K562 (cell line): ENCODE results near the gene PSMC3IP. TPM values are rescaled to one million over a fixed set of nuclear protein-coding genes. Genes with fewer than 3 reads are reported as not detected.

Source experiments
- CEBPB ChIP-seq: fragments of 450-650 bp; IDR thresholded peaks from 2 replicates; pipeline ENCODE4 v1.6.1; 2016; ENCODE audit warnings: missing genetic modification characterization, missing compliant biosample characterization
- FOXK2 ChIP-seq, 2 experiments: fragments of 450-650 bp; IDR thresholded peaks in 1 of 2; conservative IDR thresholded peaks in 1 of 2; 2 replicates each; pipeline ENCODE4 v1.6.1; 2016; ENCODE audit warnings: low read depth in 2 of 2, mild to moderate bottlenecking in 1 of 2
- FOXP1 ChIP-seq: sonication (generic); formaldehyde crosslinking; IDR thresholded peaks from 2 replicates; pipeline ENCODE4 v1.8.0; 2022; ENCODE audit warnings: mild to moderate bottlenecking, missing genetic modification reagents
- HNRNPK ChIP-seq: fragments of 200-400 bp; formaldehyde crosslinking; IDR thresholded peaks from one replicate; pipeline ENCODE4 v1.6.1; 2018; ENCODE audit warnings: mild to moderate bottlenecking, low read depth, low read length; ENCODE audit not compliant: poor library complexity, severe bottlenecking
- MTA1 ChIP-seq: fragments of 450-650 bp; IDR thresholded peaks from 2 replicates; pipeline ENCODE4 v1.6.1; 2017; ENCODE audit warnings: borderline replicate concordance
- NFE2 ChIP-seq: IDR thresholded peaks from 2 replicates; pipeline ENCODE4 v1.6.1; 2014; ENCODE audit warnings: antibody characterized with exemption, low read depth
- SAP30 ChIP-seq: fragments of 200-600 bp; sonication (generic); IDR thresholded peaks from 2 replicates; pipeline ENCODE4 v1.6.1; 2012; ENCODE audit warnings: borderline replicate concordance, low read depth, mild to moderate bottlenecking, moderate library complexity, low read length, control low read depth, inconsistent platforms; ENCODE audit not compliant: insufficient read depth, poor library complexity, severe bottlenecking
- SMAD3 ChIP-seq: fragments of 450-650 bp; formaldehyde crosslinking; conservative IDR thresholded peaks from 2 replicates; pipeline ENCODE4 v1.4.0; 2020; ENCODE audit warnings: mild to moderate bottlenecking
- SMARCA4 ChIP-seq: fragments of 450-650 bp; IDR thresholded peaks from 2 replicates; pipeline ENCODE4 v1.6.1; 2016
- polyA plus RNA-seq, 8 experiments: library from polyadenylated mRNA; depleted of rRNA in 4 of 8; stranded (reverse) in 5 of 8; unstranded in 3 of 8; fragments of >200 nt; fragmentation: Nextera tagmentation in 2 of 8; fragmentation: Illumina TruSeq in 1 of 8; extraction: Ambion mirVana in 2 of 8; extraction: Trizol in 1 of 8; gene quantifications; 2 replicates each; pipeline versions ENCODE4 v1.2.1 to v1.2.3, GENCODE V29; 2011 to 2014; ENCODE audit warnings: inconsistent platforms in 1 of 8, missing spikeins in 1 of 8
- total RNA-seq, 7 experiments: library from RNA; depleted of rRNA in 6 of 7; stranded (reverse); fragments of >200 nt in 6 of 7; fragmentation: Illumina TruSeq in 2 of 7; extraction: Trizol in 2 of 7; gene quantifications; 2 replicates each; pipeline versions ENCODE4 v1.2.1 to v1.2.3, GENCODE V29; 2011 to 2021; ENCODE audit warnings: low replicate concordance in 1 of 7
- TF ChIP-seq, protein P1 (sequence below): sonication (generic); formaldehyde crosslinking; IDR thresholded peaks from 2 replicates; pipeline ENCODE4 v1.8.1; 2022; ENCODE audit warnings: missing genetic modification reagents
- TF ChIP-seq, protein P2 (sequence below): fragments of 450-650 bp; IDR thresholded peaks from 2 replicates; pipeline ENCODE4 v1.6.1; 2016; ENCODE audit warnings: antibody characterized with exemption
- TF ChIP-seq, protein P3 (sequence below): fragments of 450-650 bp; IDR thresholded peaks from 2 replicates; pipeline ENCODE4 v1.6.1; 2017; ENCODE audit warnings: antibody characterized with exemption, mild to moderate bottlenecking
- TF ChIP-seq, protein P4 (sequence below): fragments of 150-350 bp; conservative IDR thresholded peaks from 2 replicates; pipeline ENCODE4 v1.6.1; 2014; ENCODE audit warnings: low read length
- TF ChIP-seq, protein P5 (sequence below): IDR thresholded peaks from 2 replicates; pipeline ENCODE4 v1.6.1; 2011; ENCODE audit warnings: borderline replicate concordance, low read depth, mild to moderate bottlenecking, moderate library complexity, low read length; ENCODE audit not compliant: insufficient read depth, poor library complexity, severe bottlenecking

The PSMC3IP gene
- total and polyA plus RNA-seq, 9 of the 15 experiments (the other 6 are each of a cell fraction or from before 2014, with no cell fraction given) = 13.8 to 65.6 (median 32.8) TPM

DNA sequence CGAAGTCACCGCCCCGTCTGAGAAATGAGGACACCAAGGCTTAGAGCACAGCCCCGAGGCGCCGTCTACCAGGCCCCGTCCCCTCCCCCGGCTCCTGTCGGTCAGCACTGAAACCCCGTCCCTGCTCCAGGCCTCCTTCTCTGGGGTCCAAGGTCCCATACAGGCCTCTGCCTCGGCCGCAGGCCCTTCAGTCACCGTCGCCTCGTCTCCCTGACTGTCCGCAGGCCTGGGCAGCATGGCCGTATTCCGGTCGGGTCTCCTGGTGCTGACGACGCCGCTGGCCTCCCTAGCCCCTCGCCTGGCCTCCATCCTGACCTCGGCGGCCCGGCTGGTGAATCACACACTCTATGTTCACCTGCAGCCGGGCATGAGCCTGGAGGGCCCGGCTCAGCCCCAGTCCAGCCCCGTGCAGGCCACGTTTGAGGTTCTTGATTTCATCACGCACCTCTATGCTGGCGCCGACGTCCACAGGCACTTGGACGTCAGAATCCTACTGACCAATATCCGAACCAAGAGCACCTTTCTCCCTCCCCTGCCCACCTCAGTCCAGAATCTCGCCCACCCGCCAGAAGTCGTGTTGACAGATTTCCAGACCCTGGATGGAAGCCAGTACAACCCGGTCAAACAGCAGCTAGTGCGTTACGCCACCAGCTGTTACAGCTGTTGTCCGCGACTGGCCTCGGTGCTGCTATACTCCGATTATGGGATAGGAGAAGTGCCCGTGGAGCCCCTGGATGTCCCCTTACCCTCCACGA is 15.0 kb downstream of the PSMC3IP start (continued):
- TF ChIP-seq HNRNPK (no peak), SMARCA4 (no peak), FOXK2 (conservative IDR thresholded peaks at IDR 0.05 in 1 of 2, IDR thresholded peaks at IDR 0.05 in 1 of 2; ENCODE audit: low read depth in 2 of 2) (peak in 1 of 2 experiments; percentile 18; a peak in 1 of 4 replicates), CEBPB (tag) (peak; percentile 37; the same call in 1 of the 2 replicates), FOXP1 (CRISPR knock-in tag) (no peak), SAP30 (peak; percentile 6), NFE2 (peak; percentile 9; the same call in 1 of the 2 replicates), SMAD3 (CRISPR knock-in tag) (no peak), MTA1 (no peak)
- TF ChIP-seq, protein P1, sequence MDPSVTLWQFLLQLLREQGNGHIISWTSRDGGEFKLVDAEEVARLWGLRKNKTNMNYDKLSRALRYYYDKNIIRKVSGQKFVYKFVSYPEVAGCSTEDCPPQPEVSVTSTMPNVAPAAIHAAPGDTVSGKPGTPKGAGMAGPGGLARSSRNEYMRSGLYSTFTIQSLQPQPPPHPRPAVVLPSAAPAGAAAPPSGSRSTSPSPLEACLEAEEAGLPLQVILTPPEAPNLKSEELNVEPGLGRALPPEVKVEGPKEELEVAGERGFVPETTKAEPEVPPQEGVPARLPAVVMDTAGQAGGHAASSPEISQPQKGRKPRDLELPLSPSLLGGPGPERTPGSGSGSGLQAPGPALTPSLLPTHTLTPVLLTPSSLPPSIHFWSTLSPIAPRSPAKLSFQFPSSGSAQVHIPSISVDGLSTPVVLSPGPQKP = no peak
- TF ChIP-seq, protein P2, sequence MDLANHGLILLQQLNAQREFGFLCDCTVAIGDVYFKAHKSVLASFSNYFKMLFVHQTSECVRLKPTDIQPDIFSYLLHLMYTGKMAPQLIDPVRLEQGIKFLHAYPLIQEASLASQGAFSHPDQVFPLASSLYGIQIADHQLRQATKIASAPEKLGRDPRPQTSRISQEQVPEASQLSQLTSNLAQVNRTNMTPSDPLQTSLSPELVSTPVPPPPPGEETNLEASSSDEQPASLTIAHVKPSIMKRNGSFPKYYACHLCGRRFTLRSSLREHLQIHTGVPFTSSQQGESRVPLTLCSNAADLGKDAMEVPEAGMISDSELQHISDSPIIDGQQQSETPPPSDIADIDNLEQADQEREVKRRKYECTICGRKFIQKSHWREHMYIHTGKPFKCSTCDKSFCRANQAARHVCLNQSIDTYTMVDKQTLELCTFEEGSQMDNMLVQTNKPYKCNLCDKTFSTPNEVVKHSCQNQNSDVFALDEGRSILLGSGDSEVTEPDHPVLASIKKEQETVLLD = no peak
- TF ChIP-seq, protein P3, sequence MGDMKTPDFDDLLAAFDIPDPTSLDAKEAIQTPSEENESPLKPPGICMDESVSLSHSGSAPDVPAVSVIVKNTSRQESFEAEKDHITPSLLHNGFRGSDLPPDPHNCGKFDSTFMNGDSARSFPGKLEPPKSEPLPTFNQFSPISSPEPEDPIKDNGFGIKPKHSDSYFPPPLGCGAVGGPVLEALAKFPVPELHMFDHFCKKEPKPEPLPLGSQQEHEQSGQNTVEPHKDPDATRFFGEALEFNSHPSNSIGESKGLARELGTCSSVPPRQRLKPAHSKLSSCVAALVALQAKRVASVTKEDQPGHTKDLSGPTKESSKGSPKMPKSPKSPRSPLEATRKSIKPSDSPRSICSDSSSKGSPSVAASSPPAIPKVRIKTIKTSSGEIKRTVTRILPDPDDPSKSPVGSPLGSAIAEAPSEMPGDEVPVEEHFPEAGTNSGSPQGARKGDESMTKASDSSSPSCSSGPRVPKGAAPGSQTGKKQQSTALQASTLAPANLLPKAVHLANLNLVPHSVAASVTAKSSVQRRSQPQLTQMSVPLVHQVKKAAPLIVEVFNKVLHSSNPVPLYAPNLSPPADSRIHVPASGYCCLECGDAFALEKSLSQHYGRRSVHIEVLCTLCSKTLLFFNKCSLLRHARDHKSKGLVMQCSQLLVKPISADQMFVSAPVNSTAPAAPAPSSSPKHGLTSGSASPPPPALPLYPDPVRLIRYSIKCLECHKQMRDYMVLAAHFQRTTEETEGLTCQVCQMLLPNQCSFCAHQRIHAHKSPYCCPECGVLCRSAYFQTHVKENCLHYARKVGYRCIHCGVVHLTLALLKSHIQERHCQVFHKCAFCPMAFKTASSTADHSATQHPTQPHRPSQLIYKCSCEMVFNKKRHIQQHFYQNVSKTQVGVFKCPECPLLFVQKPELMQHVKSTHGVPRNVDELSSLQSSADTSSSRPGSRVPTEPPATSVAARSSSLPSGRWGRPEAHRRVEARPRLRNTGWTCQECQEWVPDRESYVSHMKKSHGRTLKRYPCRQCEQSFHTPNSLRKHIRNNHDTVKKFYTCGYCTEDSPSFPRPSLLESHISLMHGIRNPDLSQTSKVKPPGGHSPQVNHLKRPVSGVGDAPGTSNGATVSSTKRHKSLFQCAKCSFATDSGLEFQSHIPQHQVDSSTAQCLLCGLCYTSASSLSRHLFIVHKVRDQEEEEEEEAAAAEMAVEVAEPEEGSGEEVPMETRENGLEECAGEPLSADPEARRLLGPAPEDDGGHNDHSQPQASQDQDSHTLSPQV = 0 out of 2 replicates have a peak, but pooled peaks have one; percentile 52
- TF ChIP-seq, protein P4, sequence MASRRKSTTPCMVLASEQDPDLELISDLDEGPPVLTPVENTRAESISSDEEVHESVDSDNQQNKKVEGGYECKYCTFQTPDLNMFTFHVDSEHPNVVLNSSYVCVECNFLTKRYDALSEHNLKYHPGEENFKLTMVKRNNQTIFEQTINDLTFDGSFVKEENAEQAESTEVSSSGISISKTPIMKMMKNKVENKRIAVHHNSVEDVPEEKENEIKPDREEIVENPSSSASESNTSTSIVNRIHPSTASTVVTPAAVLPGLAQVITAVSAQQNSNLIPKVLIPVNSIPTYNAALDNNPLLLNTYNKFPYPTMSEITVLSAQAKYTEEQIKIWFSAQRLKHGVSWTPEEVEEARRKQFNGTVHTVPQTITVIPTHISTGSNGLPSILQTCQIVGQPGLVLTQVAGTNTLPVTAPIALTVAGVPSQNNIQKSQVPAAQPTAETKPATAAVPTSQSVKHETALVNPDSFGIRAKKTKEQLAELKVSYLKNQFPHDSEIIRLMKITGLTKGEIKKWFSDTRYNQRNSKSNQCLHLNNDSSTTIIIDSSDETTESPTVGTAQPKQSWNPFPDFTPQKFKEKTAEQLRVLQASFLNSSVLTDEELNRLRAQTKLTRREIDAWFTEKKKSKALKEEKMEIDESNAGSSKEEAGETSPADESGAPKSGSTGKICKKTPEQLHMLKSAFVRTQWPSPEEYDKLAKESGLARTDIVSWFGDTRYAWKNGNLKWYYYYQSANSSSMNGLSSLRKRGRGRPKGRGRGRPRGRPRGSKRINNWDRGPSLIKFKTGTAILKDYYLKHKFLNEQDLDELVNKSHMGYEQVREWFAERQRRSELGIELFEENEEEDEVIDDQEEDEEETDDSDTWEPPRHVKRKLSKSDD = no peak
- TF ChIP-seq, protein P5, sequence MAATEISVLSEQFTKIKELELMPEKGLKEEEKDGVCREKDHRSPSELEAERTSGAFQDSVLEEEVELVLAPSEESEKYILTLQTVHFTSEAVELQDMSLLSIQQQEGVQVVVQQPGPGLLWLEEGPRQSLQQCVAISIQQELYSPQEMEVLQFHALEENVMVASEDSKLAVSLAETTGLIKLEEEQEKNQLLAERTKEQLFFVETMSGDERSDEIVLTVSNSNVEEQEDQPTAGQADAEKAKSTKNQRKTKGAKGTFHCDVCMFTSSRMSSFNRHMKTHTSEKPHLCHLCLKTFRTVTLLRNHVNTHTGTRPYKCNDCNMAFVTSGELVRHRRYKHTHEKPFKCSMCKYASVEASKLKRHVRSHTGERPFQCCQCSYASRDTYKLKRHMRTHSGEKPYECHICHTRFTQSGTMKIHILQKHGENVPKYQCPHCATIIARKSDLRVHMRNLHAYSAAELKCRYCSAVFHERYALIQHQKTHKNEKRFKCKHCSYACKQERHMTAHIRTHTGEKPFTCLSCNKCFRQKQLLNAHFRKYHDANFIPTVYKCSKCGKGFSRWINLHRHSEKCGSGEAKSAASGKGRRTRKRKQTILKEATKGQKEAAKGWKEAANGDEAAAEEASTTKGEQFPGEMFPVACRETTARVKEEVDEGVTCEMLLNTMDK = no peak
